Kidney epithelial cell (primary cell): Measurements from ENCODE around the gene FRMD1. TPM values are rescaled to one million over a fixed set of nuclear protein-coding genes. Genes with fewer than 3 reads are reported as not detected.

ENCODE experiments used
- DNase-seq: peaks from one replicate; pipeline ENCODE4 v3.0.0-alpha.2; 2010; ENCODE audit warnings: low read depth
- H3K27me3 ChIP-seq: 2 replicates; pipeline ENCODE4 v1.6.0; 2011; ENCODE audit warnings: low read length; ENCODE audit not compliant: control insufficient read depth, insufficient read depth
- H3K36me3 ChIP-seq: 2 replicates; pipeline ENCODE4 v1.5.1; 2011; ENCODE audit warnings: low read length; ENCODE audit not compliant: control insufficient read depth, insufficient read depth
- H3K4me3 ChIP-seq: 2 replicates; pipeline ENCODE4 v1.5.1; 2011; ENCODE audit warnings: low read depth, mild to moderate bottlenecking, control low read depth, low read length
- CTCF ChIP-seq: IDR thresholded peaks from 2 replicates; pipeline ENCODE4 v1.5.1; 2011; ENCODE audit warnings: mild to moderate bottlenecking, moderate library complexity, low read length, control low read depth, inconsistent platforms; ENCODE audit not compliant: insufficient read depth, poor library complexity, severe bottlenecking
- total RNA-seq: library from RNA; depleted of rRNA; stranded (reverse); fragments of >200 nt; gene quantifications from 2 replicates; pipeline ENCODE4 v1.2.3, GENCODE V29; 2015

Gene FRMD1
- total RNA-seq, 1 donor from 2014 or later: not detected

- Histone ChIP-seq H3K36me3 (no peaks in the 10 kb centered on the region), H3K27me3 (peaks cover 32% of the 10 kb centered on the region), H3K4me3 (no peak overlapping the region)
- DNase-seq: no peak
- TF ChIP-seq CTCF: no peak
Observed at GRCh38 chr6:168086616-168087015, 7.6 kb upstream of the FRMD1 start.

GRCh38 chr6:168086066-168086465, 7.1 kb upstream of the FRMD1 start:
- H3K4me3 ChIP-seq: no peak overlapping the region
- H3K27me3 ChIP-seq: peaks cover 32% of the 10 kb centered on the region
- H3K36me3 ChIP-seq: no peaks in the 10 kb centered on the region
- no peak for DNase-seq
- TF ChIP-seq CTCF: no peak

- no peak for TF ChIP-seq CTCF
- DNase-seq: no peak
- no peak overlapping the region for H3K4me3 ChIP-seq
Observed at GRCh38 chr6:168084465-168085160, 5.6 kb upstream of the FRMD1 start.

GRCh38 chr6:168083514-168083885, 4.5 kb upstream of the FRMD1 start:
- DNase-seq: no peak
- Histone ChIP-seq H3K36me3 (no peaks in the 10 kb centered on the region), H3K27me3 (peaks cover 32% of the 10 kb centered on the region), H3K4me3 (no peak overlapping the region)
- TF ChIP-seq CTCF: no peak

More at GRCh38 chr6:168084465-168085160, 5.6 kb upstream of the FRMD1 start:
- Histone ChIP-seq H3K36me3 (no peaks in the 10 kb centered on the region), H3K27me3 (peaks cover 25% of the 10 kb centered on the region)

- Histone ChIP-seq H3K4me3 (no peak overlapping the region), H3K36me3 (no peaks in the 10 kb centered on the region), H3K27me3 (peaks cover 34% of the 10 kb centered on the region)
- DNase-seq: no peak
- no peak for TF ChIP-seq CTCF
Observed at GRCh38 chr6:168082860-168083513, 4.0 kb upstream of the FRMD1 start.
